SK-N-SH treated with all-trans-retinoic acid at 6 μM for 48 hours (cell line): Measurements from ENCODE around the gene SLC6A7.

Source experiments
- ATAC-seq: fragments of 200-7000 bp; cut with Tn5 transposase; 3 replicates; pipeline ENCODE4 v1.9.1; 2020; ENCODE audit warnings: mild to moderate bottlenecking, moderate library complexity
- ARNTL ChIP-seq: fragments of 450-650 bp; formaldehyde crosslinking; IDR thresholded peaks from 2 replicates; pipeline ENCODE4 v1.5.0; 2020; ENCODE audit warnings: low read depth, mild to moderate bottlenecking, moderate library complexity, borderline replicate concordance
- BACH2 ChIP-seq: fragments of 250-450 bp; sonication (Bioruptor Pico); IDR thresholded peaks from 2 replicates; pipeline ENCODE4 v1.9.0; 2021; ENCODE audit warnings: mild to moderate bottlenecking, borderline replicate concordance
- CSRNP3 ChIP-seq: fragments of 250-450 bp; sonication (Bioruptor Pico); IDR thresholded peaks from 2 replicates; pipeline ENCODE4 v1.5.1; 2021; ENCODE audit warnings: mild to moderate bottlenecking, moderate library complexity
- ESRRG ChIP-seq: fragments of 250-450 bp; sonication (Bioruptor Pico); IDR thresholded peaks from 2 replicates; pipeline ENCODE4 v1.6.1; 2021; ENCODE audit warnings: mild to moderate bottlenecking
- GLIS3 ChIP-seq: fragments of 250-450 bp; sonication (Bioruptor Pico); IDR thresholded peaks from 2 replicates; pipeline ENCODE4 v1.5.0; 2020; ENCODE audit warnings: mild to moderate bottlenecking, moderate library complexity
- ISL1 ChIP-seq: fragments of 250-450 bp; sonication (Bioruptor Pico); IDR thresholded peaks from 2 replicates; pipeline ENCODE4 v2.1.2; 2022; ENCODE audit warnings: mild to moderate bottlenecking, moderate library complexity
- OSR1 ChIP-seq: fragments of 250-450 bp; sonication (Bioruptor Pico); IDR thresholded peaks from 2 replicates; pipeline ENCODE4 v1.8.0; 2022; ENCODE audit warnings: moderate library complexity, mild to moderate bottlenecking, inconsistent platforms
- PATZ1 ChIP-seq: fragments of 250-450 bp; sonication (Bioruptor Pico); IDR thresholded peaks from 2 replicates; pipeline ENCODE4 v1.8.0; 2020; ENCODE audit warnings: mild to moderate bottlenecking, moderate library complexity, borderline replicate concordance
- PPARA ChIP-seq: fragments of 250-450 bp; sonication (Bioruptor Pico); IDR thresholded peaks from 2 replicates; pipeline ENCODE4 v1.5.0; 2020; ENCODE audit warnings: mild to moderate bottlenecking, borderline replicate concordance
- RARB ChIP-seq: fragments of 250-450 bp; sonication (Bioruptor Pico); IDR thresholded peaks from 2 replicates; pipeline ENCODE4 v1.8.0; 2021; ENCODE audit warnings: mild to moderate bottlenecking, moderate library complexity
- TCF4 ChIP-seq: fragments of 250-450 bp; sonication (Bioruptor Pico); IDR thresholded peaks from 2 replicates; pipeline ENCODE4 v1.8.0; 2021; ENCODE audit warnings: mild to moderate bottlenecking, moderate library complexity, borderline replicate concordance
- TOX ChIP-seq: fragments of 250-450 bp; sonication (Bioruptor Pico); IDR thresholded peaks from 2 replicates; pipeline ENCODE4 v1.8.0; 2021; ENCODE audit warnings: mild to moderate bottlenecking, moderate library complexity, borderline replicate concordance
- TSHZ2 ChIP-seq: fragments of 250-450 bp; sonication (Bioruptor Pico); IDR thresholded peaks from 2 replicates; pipeline ENCODE4 v1.5.0; 2020; ENCODE audit warnings: mild to moderate bottlenecking, moderate library complexity
- ZC3H10 ChIP-seq: fragments of 250-450 bp; sonication (Bioruptor Pico); IDR thresholded peaks from 2 replicates; pipeline ENCODE4 v1.5.1; 2021; ENCODE audit warnings: mild to moderate bottlenecking, moderate library complexity
- ZFP3 ChIP-seq: fragments of 250-450 bp; sonication (Bioruptor Pico); IDR thresholded peaks from 2 replicates; pipeline ENCODE4 v1.5.0; 2020; ENCODE audit warnings: mild to moderate bottlenecking, moderate library complexity
- ZFP30 ChIP-seq: fragments of 450-650 bp; formaldehyde crosslinking; IDR thresholded peaks from 2 replicates; pipeline ENCODE4 v1.5.0; 2022; ENCODE audit warnings: mild to moderate bottlenecking, moderate library complexity
- ZNF70 ChIP-seq: fragments of 450-650 bp; formaldehyde crosslinking; IDR thresholded peaks from 2 replicates; pipeline ENCODE4 v1.5.0; 2020; ENCODE audit warnings: mild to moderate bottlenecking, moderate library complexity
- ZNF8 ChIP-seq: fragments of 450-650 bp; formaldehyde crosslinking; IDR thresholded peaks from 2 replicates; pipeline ENCODE4 v1.5.0; 2020; ENCODE audit warnings: mild to moderate bottlenecking, moderate library complexity

SLC6A7 gene

GRCh38 chr5:150179019-150179620 lies 10.7 kb upstream of the SLC6A7 start:
- no peak for TF ChIP-seq ISL1 (CRISPR knock-in tag)
- TF ChIP-seq OSR1: no peak
- TF ChIP-seq TOX (CRISPR knock-in tag): no peak
- no peak for TF ChIP-seq PATZ1 (CRISPR knock-in tag)
- ATAC-seq: no peak

GRCh38 chr5:150180241-150181026 lies 9.4 kb upstream of the SLC6A7 start:
- ATAC-seq: no peak
- TF ChIP-seq ESRRG (CRISPR knock-in tag) (no peak), PPARA (CRISPR knock-in tag) (no peak), RARB (no peak), ZC3H10 (CRISPR knock-in tag) (no peak), ZFP3 (CRISPR knock-in tag) (no peak), CSRNP3 (no peak), TOX (CRISPR knock-in tag) (no peak)

GRCh38 chr5:150181027-150181426 lies 8.8 kb upstream of the SLC6A7 start:
- no peak for TF ChIP-seq ARNTL (CRISPR knock-in tag)
- TF ChIP-seq PPARA (CRISPR knock-in tag): no peak
- TF ChIP-seq TSHZ2: no peak
- TF ChIP-seq TCF4: no peak
- no peak for TF ChIP-seq ZFP30 (CRISPR knock-in tag)
- no peak for TF ChIP-seq PATZ1 (CRISPR knock-in tag)
- TF ChIP-seq GLIS3 (CRISPR knock-in tag): no peak
- TF ChIP-seq CSRNP3: no peak
- TF ChIP-seq BACH2 (CRISPR knock-in tag): no peak
- TF ChIP-seq ZNF8 (CRISPR knock-in tag): no peak
- no peak for TF ChIP-seq ZNF70
- TF ChIP-seq OSR1: no peak
- TF ChIP-seq RARB: no peak
- no peak for TF ChIP-seq ZFP3 (CRISPR knock-in tag)

More at GRCh38 chr5:150181027-150181426, 8.8 kb upstream of the SLC6A7 start:
- ATAC-seq: no peak
